Breast epithelium (tissue), 4 donors: ENCODE data around the gene MORN1. TPM values are rescaled to one million over a fixed set of nuclear protein-coding genes. Genes with fewer than 3 reads are reported as not detected.

Source experiments
- DNase-seq, 2 donors: peaks; one replicate each; pipeline ENCODE4 v3.0.0-alpha.2; 2019; ENCODE audit warnings: low spot score in 2 of 2
- H3K27ac ChIP-seq, 2 donors: fragments of 200-600 bp; sonication (generic) in 1 of 2; one replicate each; pipeline ENCODE4 v1.5.1; 2016 to 2019; ENCODE audit warnings: mild to moderate bottlenecking in 1 of 2
- H3K27me3 ChIP-seq, 2 donors: fragments of 200-600 bp; sonication (generic) in 1 of 2; one replicate each; pipeline versions ENCODE4 v1.5.1 to v1.6.0; 2017 to 2019; ENCODE audit warnings: control low read depth in 1 of 2, mild to moderate bottlenecking in 1 of 2
- H3K36me3 ChIP-seq: fragments of 200-600 bp; one replicate; pipeline ENCODE4 v1.5.1; 2019
- H3K4me1 ChIP-seq, 2 donors: fragments of 200-600 bp; sonication (generic); one replicate each; pipeline ENCODE4 v1.5.1; 2016 to 2019; ENCODE audit warnings: control low read depth in 1 of 2
- H3K4me3 ChIP-seq, 3 donors: fragments of 200-600 bp; sonication (generic); 1 replicate in 2 of 3; 2 replicates in 1 of 3; pipeline ENCODE4 v1.5.1; 2016 to 2019; ENCODE audit warnings: mild to moderate bottlenecking in 3 of 3, moderate library complexity in 2 of 3
- H3K9me3 ChIP-seq, 2 donors: fragments of 200-600 bp; sonication (generic) in 1 of 2; one replicate each; pipeline ENCODE4 v1.5.1; 2016 to 2019; ENCODE audit warnings: control low read depth in 1 of 2
- CTCF ChIP-seq, 3 donors: fragments of 450-650 bp; IDR thresholded peaks; one replicate each; pipeline ENCODE4 v1.5.1; 2016 to 2017; ENCODE audit warnings: antibody characterized with exemption in 3 of 3, mild to moderate bottlenecking in 3 of 3, moderate library complexity in 3 of 3
- POLR2A ChIP-seq: fragments of 450-650 bp; IDR thresholded peaks from one replicate; pipeline ENCODE4 v1.6.1; 2016; ENCODE audit warnings: antibody characterized with exemption, mild to moderate bottlenecking, moderate library complexity
- POLR2AphosphoS5 ChIP-seq, 3 donors: sonication (generic); formaldehyde crosslinking; IDR thresholded peaks; one replicate each; pipeline ENCODE4 v1.6.1; 2017; ENCODE audit warnings: antibody characterized with exemption in 3 of 3
- intact Hi-C: fragments of 100-400 bp; cut with DNase I; formaldehyde crosslinking; loops from one replicate; pipeline ENCODE4 v1.15.1; 2023; ENCODE audit warnings: low total_unique reads
- total RNA-seq, 3 donors: library from RNA; depleted of rRNA; stranded (reverse); fragments of >200 nt; gene quantifications; one replicate each; pipeline ENCODE4 v1.1.0, GENCODE V29; 2016

The MORN1 gene
- total RNA-seq, 3 donors from 2014 or later: 4.0 to 18.1 (median 17.7) TPM

GRCh38 chr1:2394761-2395160, 3.4 kb upstream of the MORN1 start:
- intact Hi-C loops: loop anchor here (5.0 kb wide), 2 partner anchors 187 to 202 kb away; partner anchors contain the start of gene FAAP20

GRCh38 chr1:2394220-2394619, 2.9 kb upstream of the MORN1 start:
- Histone ChIP-seq H3K4me3 (no peak overlapping the region), H3K27me3 (no peaks in the 10 kb centered on the region), H3K4me1 (peaks cover 4 to 16% of the 10 kb centered on the region in 2 donors), H3K27ac (no peak overlapping the region), H3K9me3 (no peaks in the 10 kb centered on the region), H3K36me3 (no peaks in the 10 kb centered on the region)
- TF ChIP-seq POLR2AphosphoS5 (IDR thresholded peaks at IDR 0.05) (no peak), POLR2A (no peak), CTCF (IDR thresholded peaks at IDR 0.05) (no peak)
- intact Hi-C loops: loop anchor here (5.0 kb wide), 2 partner anchors 187 to 202 kb away; partner anchors contain the start of gene FAAP20
- no peak for DNase-seq

More at GRCh38 chr1:2394761-2395160, 3.4 kb upstream of the MORN1 start:
- H3K27me3 ChIP-seq: no peaks in the 10 kb centered on the region
- peaks cover 4 to 16% of the 10 kb centered on the region in 2 donors for H3K4me1 ChIP-seq
- no peak for DNase-seq
- no peak overlapping the region for H3K4me3 ChIP-seq
- no peaks in the 10 kb centered on the region for H3K36me3 ChIP-seq
- TF ChIP-seq POLR2AphosphoS5 (IDR thresholded peaks at IDR 0.05): no peak
- TF ChIP-seq CTCF (IDR thresholded peaks at IDR 0.05): no peak
- TF ChIP-seq POLR2A: no peak
- H3K27ac ChIP-seq: no peak overlapping the region
- no peaks in the 10 kb centered on the region for H3K9me3 ChIP-seq

- no peaks in the 10 kb centered on the region for H3K36me3 ChIP-seq
- H3K27me3 ChIP-seq: no peaks in the 10 kb centered on the region
- no peak for TF ChIP-seq POLR2A
- TF ChIP-seq CTCF (IDR thresholded peaks at IDR 0.05): no peak
- no peak for TF ChIP-seq POLR2AphosphoS5 (IDR thresholded peaks at IDR 0.05)
- H3K4me3 ChIP-seq: no peak overlapping the region
- intact Hi-C loops: loop anchor here (5.0 kb wide), 2 partner anchors 186 to 201 kb away; partner anchors contain the start of gene FAAP20
- no peaks in the 10 kb centered on the region for H3K9me3 ChIP-seq
- peaks cover 4 to 16% of the 10 kb centered on the region in 2 donors for H3K4me1 ChIP-seq
- no peak overlapping the region for H3K27ac ChIP-seq
- no peak for DNase-seq
These were observed 2.1 kb upstream of the MORN1 start for GRCh38 chr1:2393471-2393877.

GRCh38 chr1:2392686-2393085, 1.3 kb upstream of the MORN1 start:
- Histone ChIP-seq H3K27ac (peak overlapping the region; percentile 90 to 95), H3K4me3 (peak overlapping the region; percentile 87 to 96 (median 92)), H3K27me3 (no peaks in the 10 kb centered on the region), H3K9me3 (no peaks in the 10 kb centered on the region), H3K36me3 (no peaks in the 10 kb centered on the region), H3K4me1 (peaks cover 4 to 16% of the 10 kb centered on the region in 2 donors)
- no peak for DNase-seq
- no peak for TF ChIP-seq POLR2AphosphoS5 (IDR thresholded peaks at IDR 0.05)
- TF ChIP-seq CTCF (IDR thresholded peaks at IDR 0.05): no peak
- no peak for TF ChIP-seq POLR2A
- intact Hi-C loops: loop anchor here (5.0 kb wide), 2 partner anchors 185 to 200 kb away; partner anchors contain the start of gene FAAP20

- Histone ChIP-seq H3K4me3 (peak overlapping the region; percentile 87 to 96 (median 92)), H3K27me3 (no peaks in the 10 kb centered on the region), H3K4me1 (peaks cover 4 to 16% of the 10 kb centered on the region in 2 donors), H3K9me3 (no peaks in the 10 kb centered on the region), H3K27ac (peak overlapping the region; percentile 90 to 95), H3K36me3 (no peaks in the 10 kb centered on the region)
- no peak for DNase-seq
- intact Hi-C loops: loop anchor here (5.0 kb wide), 2 partner anchors 185 to 200 kb away; partner anchors contain the start of gene FAAP20
- TF ChIP-seq CTCF (IDR thresholded peaks at IDR 0.05) (no peak), POLR2AphosphoS5 (IDR thresholded peaks at IDR 0.05) (no peak), POLR2A (no peak)
These were observed 666 bp upstream of the MORN1 start for GRCh38 chr1:2391931-2392509.
